Measurements from ENCODE around the gene SSBP1. TPM values are rescaled to one million over a fixed set of nuclear protein-coding genes. Genes with fewer than 3 reads are reported as not detected.
A peak's percentile ranks its signal among the peaks of the same experiment; 100 is the strongest.

The SSBP1 gene
- total and polyA plus RNA-seq, 2 of the 8 experiments (the other 6 are each of a cell fraction or from before 2014, with no cell fraction given): 136 to 254 TPM

DNA sequence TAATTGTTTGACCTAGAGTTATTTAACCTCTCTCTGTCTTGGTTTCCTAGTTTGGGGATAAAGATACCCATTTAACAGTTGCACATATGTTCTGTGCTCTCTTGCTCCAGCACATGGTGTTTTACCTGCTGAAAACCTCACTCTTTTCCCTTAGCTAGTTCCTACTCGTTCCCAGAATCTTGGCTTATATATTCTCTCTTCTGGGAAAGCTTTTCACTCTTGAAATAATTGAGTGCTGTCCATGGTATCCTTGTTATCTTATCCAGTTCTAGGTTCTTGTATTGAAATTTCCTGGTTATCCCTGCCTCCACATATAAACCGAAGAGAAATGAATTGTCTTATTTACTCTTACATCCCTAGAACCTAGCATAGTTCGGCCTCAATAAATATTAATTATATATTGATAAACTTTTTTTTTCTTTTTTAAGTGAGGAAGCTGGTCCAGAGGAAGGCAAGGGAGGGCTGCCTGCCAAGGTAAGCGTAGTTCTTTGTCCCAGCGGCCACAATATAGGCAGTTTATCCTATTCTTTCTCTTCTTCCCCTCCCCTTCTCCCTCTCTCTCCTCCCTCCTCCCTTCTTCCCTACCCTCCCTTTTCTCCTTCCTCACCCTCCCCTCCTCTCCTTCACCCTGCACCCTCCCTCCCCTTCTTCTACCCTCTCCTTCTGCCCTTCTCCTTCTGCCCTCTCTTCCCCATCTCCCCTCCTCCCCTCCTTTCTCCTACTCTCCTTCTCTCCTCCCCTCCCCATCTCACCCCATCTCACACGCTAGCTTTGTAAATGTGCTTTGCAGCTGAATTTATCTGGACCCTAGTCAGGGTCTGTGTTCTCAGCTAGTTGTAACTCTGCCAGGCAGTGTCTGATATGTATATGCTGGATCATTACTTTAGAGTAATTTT, 22.1 kb upstream of the SSBP1 start:
- Histone ChIP-seq H3K18ac (ENCODE audit: extremely low read depth, low read length) (no peak overlapping the region), H3K36me3 (ENCODE audit: control insufficient read depth in 2 of 4, insufficient read depth in 4 of 4, low read length in 3 of 4) (no peaks in the 10 kb centered on the region), H2BK12ac (ENCODE audit: low read depth, low read length) (0 out of 2 replicates have a peak overlapping the region, but pooled peaks have one; percentile 42), H3K4ac (replicated peaks; ENCODE audit: insufficient read length, low read depth, low read length) (no peak overlapping the region), H3K9me3 (ENCODE audit: insufficient read depth in 2 of 2, low read depth in 1 of 2, low read length in 1 of 2) (no peaks in the 10 kb centered on the region), H2BK120ac (replicated peaks; ENCODE audit: low read depth, low read length) (no peak overlapping the region), H3K14ac (ENCODE audit: insufficient read length) (peak overlapping the region; percentile 80), H3K4me1 (replicated peaks in 1 of 4; ENCODE audit: control insufficient read depth in 3 of 4, insufficient read depth in 4 of 4, low read length in 3 of 4) (peaks cover 0 to 7% (median 0%) of the 10 kb centered on the region in 4 experiments; a peak in 1 of 7 replicates), H3K79me1 (ENCODE audit: low read depth, low read length) (no peaks in the 10 kb centered on the region), H3K27ac (ENCODE audit: low read depth, low read length) (no peak overlapping the region), H2BK20ac (ENCODE audit: low read length) (no peak overlapping the region), H3K9ac (replicated peaks in 1 of 4; ENCODE audit: extremely low read depth in 1 of 4, low read depth in 3 of 4, low read length in 3 of 4) (no peak overlapping the region; a peak in 1 of 7 replicates), H3K27me3 (replicated peaks in 1 of 4; ENCODE audit: control insufficient read depth in 3 of 4, extremely low read depth in 1 of 4, insufficient read depth in 3 of 4, low read length in 3 of 4) (no peaks in the 10 kb centered on the region), H4K91ac (replicated peaks; ENCODE audit: insufficient read length, low read length) (no peak overlapping the region), H3K4me2 (ENCODE audit: insufficient read depth in 1 of 2, low read depth in 2 of 2, low read length in 2 of 2) (peak overlapping the region; percentile 36 to 50), H2BK5ac (ENCODE audit: low read depth, low read length) (no peak overlapping the region), H4K20me1 (replicated peaks in 1 of 2; ENCODE audit: control insufficient read depth in 1 of 2, insufficient read depth in 2 of 2, low read length in 2 of 2) (no peaks in the 10 kb centered on the region), H3K23ac (ENCODE audit: insufficient read length) (no peak overlapping the region), H2AFZ (ENCODE audit: low read length) (peak overlapping the region; percentile 66; the same call in 1 of the 2 replicates), H3K56ac (replicated peaks; ENCODE audit: insufficient read length, low read depth, low read length) (no peak overlapping the region), H2BK15ac (ENCODE audit: low read length) (no peak overlapping the region), H3K4me3 (ENCODE audit: extremely low read depth in 1 of 4, insufficient read depth in 2 of 4, low read depth in 3 of 4, low read length in 4 of 4) (peak overlapping the region in 1 of 4 experiments; percentile 33; a peak in 2 of 8 replicates), H2AK5ac (ENCODE audit: low read depth, low read length) (no peak overlapping the region), H4K5ac (ENCODE audit: insufficient read length, low read depth, low read length) (no peak overlapping the region), H3K23me2 (ENCODE audit: low read depth, low read length) (peaks cover 3% of the 10 kb centered on the region; the same call in 1 of the 2 replicates), H4K8ac (ENCODE audit: extremely low read depth, insufficient read depth, low read length) (no peak overlapping the region), H3K79me2 (ENCODE audit: control insufficient read depth in 1 of 2, insufficient read depth in 2 of 2, low read length in 2 of 2) (no peaks in the 10 kb centered on the region)
- CTCF ChIA-PET (ENCODE audit: partially characterized antibody): interaction anchor here (0.9 to 1.4 kb wide), 3 partner anchors 15 to 70 kb away, joined by 3 to 6 read pairs (median 3); partner anchors contain the start of genes DENND11 and SSBP1
- POLR2A ChIA-PET (ENCODE audit: partially characterized antibody): interaction anchor here (0.5 to 4.3 kb wide), 5 partner anchors 16 to 22 kb away, joined by 3 to 21 read pairs (median 4); partner anchors contain the start of gene SSBP1
- FAIRE-seq (peak; percentile 13), DNase-seq (ENCODE audit: low read depth in 1 of 2, low spot score in 2 of 2) (no peak)
- 77 to 100% methylated on average over 1 to 5 of the region's 6 CpGs for WGBS, 2 experiments (ENCODE audit: extremely low coverage in 1 of 2, insufficient coverage in 1 of 2, insufficient read length in 1 of 2, insufficient replicate concordance in 2 of 2, low coverage in 1 of 2, low lambda C conversion rate in 2 of 2, missing lambda C conversion rate in 1 of 2)
- TF ChIP-seq HDAC6 (IDR thresholded peaks at IDR 0.05; ENCODE audit: low read depth, low read length): no peak
- no peak for TF ChIP-seq GABPA (IDR thresholded peaks at IDR 0.05; ENCODE audit: borderline replicate concordance, insufficient read depth, low read length)
- TF ChIP-seq SIN3A (conservative IDR thresholded peaks at IDR 0.05 in 1 of 2, IDR thresholded peaks at IDR 0.05 in 1 of 2; ENCODE audit: low read depth in 1 of 2, low read length in 2 of 2): no peak
- TF ChIP-seq KDM1A (IDR thresholded peaks at IDR 0.05; ENCODE audit: borderline replicate concordance, low read length): no peak
- no peak for TF ChIP-seq SAP30 (IDR thresholded peaks at IDR 0.05; ENCODE audit: insufficient read depth, insufficient replicate concordance, low read length)
- no peak for TF ChIP-seq HDAC2 (IDR thresholded peaks at IDR 0.05; ENCODE audit: borderline replicate concordance in 1 of 2, low read depth in 2 of 2, low read length in 2 of 2)
- no peak for TF ChIP-seq CTBP2 (IDR thresholded peaks at IDR 0.05; ENCODE audit: borderline replicate concordance, insufficient read depth, insufficient read length, low read length)
- no peak for TF ChIP-seq POLR2AphosphoS5 (IDR thresholded peaks at IDR 0.05; ENCODE audit: low read depth, low read length)
- TF ChIP-seq MAFK (IDR thresholded peaks at IDR 0.05; ENCODE audit: low read depth, low read length): no peak
